GM12892 (cell line): ENCODE data around the gene TET2.

Experiments
- DNase-seq: peaks from one replicate; pipeline ENCODE4 v3.0.0; 2011; ENCODE audit not compliant: insufficient read length
- FAIRE-seq: peaks from 2 replicates; lab custom pipeline; 2011; peaks lifted over from hg19 to GRCh38; lab: Jason Lieb, UNC
- POLR2A ChIP-seq: IDR thresholded peaks from 2 replicates; pipeline ENCODE4 v1.6.1; 2011; ENCODE audit warnings: low read depth, low read length, control low read depth
- POLR2AphosphoS5 ChIP-seq: IDR thresholded peaks from 2 replicates; pipeline ENCODE4 v1.6.1; 2011; ENCODE audit warnings: low read depth, low read length, control low read depth
- TAF1 ChIP-seq: IDR thresholded peaks from 2 replicates; pipeline ENCODE4 v1.6.1; 2011; ENCODE audit warnings: low read depth, mild to moderate bottlenecking, control low read depth, low read length, borderline replicate concordance

Gene TET2

DNA sequence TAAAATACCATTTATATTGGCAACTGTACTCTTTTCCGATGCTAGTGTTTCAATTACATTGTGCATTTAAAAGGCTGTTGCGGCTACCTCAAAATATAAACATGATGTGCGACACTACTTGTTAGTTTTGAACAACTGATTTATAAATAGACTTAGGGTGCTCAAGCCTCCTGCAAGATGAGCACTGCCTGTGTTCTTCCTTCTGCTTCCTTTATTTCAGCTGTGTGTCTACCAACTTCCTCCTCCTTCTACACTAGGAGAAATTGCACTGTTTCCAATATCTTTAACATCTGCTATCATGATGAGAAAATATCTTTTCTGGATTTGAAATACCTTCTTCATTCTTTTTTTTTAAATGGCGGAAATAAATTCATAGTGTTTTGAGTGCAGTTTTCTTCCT, 24.0 kb downstream of the TET2 start:
- no peak for DNase-seq
- TF ChIP-seq POLR2A (no peak), POLR2AphosphoS5 (no peak), TAF1 (no peak)
- FAIRE-seq: peak; percentile 40

DNA sequence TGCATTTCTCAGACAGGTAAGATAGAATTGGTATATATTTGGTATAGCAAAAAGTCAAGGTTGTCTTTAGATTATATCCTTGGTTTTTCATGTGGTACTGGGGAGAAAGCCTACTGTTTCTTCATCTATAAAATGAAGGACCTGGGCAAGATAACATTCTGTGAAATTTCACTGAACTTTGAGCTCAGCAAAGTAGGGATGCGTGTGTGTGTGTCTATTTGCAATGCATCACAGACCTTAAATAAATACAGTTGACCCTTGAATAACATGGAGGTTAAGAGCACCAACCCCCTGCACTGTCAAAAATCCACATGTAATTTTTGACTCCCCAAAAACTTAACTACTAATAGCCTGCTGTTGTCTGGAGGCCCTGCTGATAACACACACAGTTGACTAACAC, 25.2 kb downstream of the TET2 start:
- no peak for FAIRE-seq
- TF ChIP-seq POLR2AphosphoS5 (no peak), TAF1 (no peak), POLR2A (no peak)
- DNase-seq: no peak

- TF ChIP-seq POLR2A (no peak), POLR2AphosphoS5 (no peak), TAF1 (no peak)
- no peak for FAIRE-seq
Observed at GRCh38 chr4:105174098-105174497, 27.4 kb downstream of the TET2 start.

DNA sequence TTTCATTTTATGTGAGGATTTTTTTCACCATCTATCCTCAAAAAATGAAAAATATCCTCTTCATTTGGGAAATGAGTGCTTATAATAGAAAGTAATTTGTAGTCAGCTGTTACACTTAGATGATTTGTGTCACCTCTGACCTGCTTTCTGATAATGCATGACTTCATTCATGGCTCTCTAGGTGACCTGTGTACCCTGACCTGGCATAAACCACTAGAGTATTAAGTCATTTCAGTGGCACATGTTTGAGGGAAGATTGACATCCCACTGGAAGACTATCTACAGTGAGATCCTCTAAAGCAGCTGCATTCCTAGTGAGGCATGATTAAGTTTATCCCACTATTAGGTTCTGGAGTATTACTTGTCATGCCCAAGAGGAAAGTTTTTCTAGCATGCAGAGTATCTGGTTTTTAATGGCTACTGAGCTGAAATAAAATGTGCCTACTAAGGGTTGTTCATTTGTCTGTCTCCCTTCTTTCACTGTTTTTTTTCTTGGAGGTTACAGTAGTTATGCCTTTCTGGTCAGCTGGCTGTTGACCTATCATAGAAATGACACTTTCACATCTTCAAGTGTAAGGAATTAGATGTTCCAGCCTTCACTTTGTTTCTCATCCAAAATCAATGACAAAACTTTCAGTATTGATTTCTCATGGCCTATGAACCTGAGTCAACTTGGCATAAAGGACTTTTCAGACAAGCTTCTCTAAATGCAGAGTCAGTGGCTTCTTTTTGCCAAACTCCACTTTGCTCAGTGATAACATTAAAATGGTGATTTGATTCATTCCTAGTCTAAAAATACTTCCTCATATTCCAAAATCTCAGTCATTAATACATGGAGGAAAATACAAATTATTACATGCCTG, 33.1 kb downstream of the TET2 start:
- DNase-seq: no peak
- FAIRE-seq: peak; percentile 42

More at GRCh38 chr4:105174098-105174497, 27.4 kb downstream of the TET2 start:
- no peak for DNase-seq

DNA sequence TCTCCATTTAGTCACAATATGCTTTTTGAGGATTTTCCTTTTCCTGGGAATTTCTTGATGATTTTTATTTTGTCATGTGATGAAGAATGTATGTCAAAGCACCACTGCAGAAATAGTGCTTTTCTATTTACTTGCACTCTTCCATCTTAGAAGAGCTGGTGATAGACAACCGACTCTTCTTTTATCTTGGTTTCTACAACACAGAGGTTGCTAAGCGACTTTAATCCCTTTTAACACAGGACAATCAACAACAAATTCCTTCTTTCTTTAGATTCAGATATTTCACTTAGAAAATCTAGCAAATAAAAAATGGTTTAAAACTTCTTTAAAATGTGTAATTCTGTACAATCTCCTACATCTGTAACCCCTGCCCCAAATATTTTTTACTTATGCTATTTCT, 34.6 kb downstream of the TET2 start:
- DNase-seq (no peak), FAIRE-seq (no peak)
- TF ChIP-seq POLR2A (no peak), POLR2AphosphoS5 (no peak), TAF1 (no peak)

More for the DNA sequence above, 33.1 kb downstream of the TET2 start:
- TF ChIP-seq POLR2A (no peak), TAF1 (no peak), POLR2AphosphoS5 (no peak)

- no peak for FAIRE-seq
- no peak for DNase-seq
- TF ChIP-seq POLR2AphosphoS5: no peak
- no peak for TF ChIP-seq POLR2A
- TF ChIP-seq TAF1: no peak
Observed at GRCh38 chr4:105182211-105182610, 35.5 kb downstream of the TET2 start.

GRCh38 chr4:105184316-105184980, 37.8 kb downstream of the TET2 start:
- peak; percentile 60 for FAIRE-seq
- no peak for TF ChIP-seq TAF1
- no peak for TF ChIP-seq POLR2AphosphoS5
- no peak for TF ChIP-seq POLR2A
- DNase-seq: no peak

- FAIRE-seq (no peak), DNase-seq (no peak)
- TF ChIP-seq TAF1 (no peak), POLR2A (no peak), POLR2AphosphoS5 (no peak)
Observed at GRCh38 chr4:105186701-105187161, 40.1 kb downstream of the TET2 start.

- DNase-seq (no peak), FAIRE-seq (peak; percentile 83)
Observed at GRCh38 chr4:105189855-105190650, 43.4 kb downstream of the TET2 start.

DNA sequence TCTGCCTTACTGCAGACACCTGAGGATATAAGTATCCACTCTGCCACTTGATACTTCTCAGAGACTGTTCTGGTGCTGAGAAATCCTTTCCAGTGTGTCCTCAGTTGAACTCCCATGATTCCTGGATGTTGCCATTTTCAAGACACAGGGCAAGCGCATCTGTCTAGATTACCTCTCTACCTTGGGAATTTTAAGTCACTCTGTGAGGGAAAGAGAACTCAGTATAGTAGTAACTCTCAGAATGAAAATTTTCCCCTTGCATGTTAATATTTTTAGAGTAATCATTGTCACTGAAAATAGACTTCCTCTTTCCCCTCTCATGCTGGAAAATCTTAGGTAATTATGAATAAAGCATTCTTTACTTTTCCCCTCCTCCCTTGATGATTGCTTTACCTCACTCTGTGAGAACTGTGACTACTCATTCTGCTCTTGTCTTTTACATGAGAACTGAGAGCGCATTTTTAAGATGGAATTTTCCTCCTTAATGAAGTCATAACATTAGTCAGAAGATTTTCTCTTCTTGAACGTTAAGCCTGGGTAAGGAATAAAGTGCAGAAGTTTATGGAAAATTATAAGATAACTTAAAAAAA, 45.0 kb downstream of the TET2 start:
- FAIRE-seq (peak; percentile 84), DNase-seq (no peak)
- TF ChIP-seq TAF1: no peak

More at GRCh38 chr4:105189855-105190650, 43.4 kb downstream of the TET2 start:
- TF ChIP-seq TAF1: no peak
- no peak for TF ChIP-seq POLR2A
- no peak for TF ChIP-seq POLR2AphosphoS5
